ENCODE results near the gene POPDC2.
"Not testable (repeated sequence)": the region's sequence is repeated elsewhere in the genome, so short reads cannot be mapped to it uniquely, and the experiment has no call there.

The POPDC2 gene

GRCh38 chr3:119611664-119612063, 48.7 kb downstream of the POPDC2 start:
- DNase-seq = no peak

GRCh38 chr3:119609301-119609700, 51.1 kb downstream of the POPDC2 start:
- DNase-seq = no peak

GRCh38 chr3:119608405-119609000, 51.9 kb downstream of the POPDC2 start:
- no peak for DNase-seq

GRCh38 chr3:119604878-119605277, 55.5 kb downstream of the POPDC2 start:
- no peak for DNase-seq

- no peak for DNase-seq
These were observed 57.7 kb downstream of the POPDC2 start for GRCh38 chr3:119602676-119603075.

GRCh38 chr3:119601154-119601553, 59.2 kb downstream of the POPDC2 start:
- no peak for DNase-seq

- DNase-seq = peak; percentile 3
These were observed 59.7 kb downstream of the POPDC2 start for GRCh38 chr3:119600732-119601131.

GRCh38 chr3:119599558-119600174, 60.7 kb downstream of the POPDC2 start:
- DNase-seq = no peak

GRCh38 chr3:119598410-119599098, 61.8 kb downstream of the POPDC2 start:
- no peak for DNase-seq

GRCh38 chr3:119597548-119598288, 62.7 kb downstream of the POPDC2 start, which contains the start of gene PLA1A:
PLA1A (plus strand) TSS chr3:119597885; CDS start chr3:119597914, 29 bp downstream.
- no peak for DNase-seq

GRCh38 chr3:119596398-119596797, 64.0 kb downstream of the POPDC2 start:
- no peak for DNase-seq

- DNase-seq = no peak
These were observed 64.6 kb downstream of the POPDC2 start for GRCh38 chr3:119595639-119596334.

- DNase-seq = not testable (repeated sequence)
These were observed 65.5 kb downstream of the POPDC2 start for GRCh38 chr3:119594929-119595328.

- no peak for DNase-seq
These were observed 66.3 kb downstream of the POPDC2 start for GRCh38 chr3:119594066-119594465.

GRCh38 chr3:119592861-119593260, 67.5 kb downstream of the POPDC2 start:
- DNase-seq = no peak
